ENCODE measurements around the gene CRTAC1.

CRTAC1 gene

DNA sequence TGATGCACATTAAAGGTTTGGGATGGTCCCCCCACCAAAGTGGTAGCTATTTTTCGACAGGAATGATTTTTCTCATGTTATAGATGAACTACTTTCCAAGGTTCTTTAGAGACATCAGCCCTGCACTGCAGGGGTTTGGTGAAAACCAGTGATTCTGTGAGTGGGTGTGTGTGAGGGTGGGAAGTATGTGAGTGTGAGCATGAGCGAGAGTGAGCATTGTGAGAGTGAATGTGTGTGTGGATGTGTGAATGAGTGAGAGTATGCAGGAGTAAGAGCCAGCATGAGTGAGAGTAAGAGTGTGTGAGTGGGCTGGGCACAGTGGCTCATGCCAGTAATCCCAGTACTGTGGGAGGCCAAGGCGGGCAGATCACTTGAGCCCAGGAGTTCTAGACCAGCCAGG is 105.7 kb downstream of the CRTAC1 start:
- DNase-seq (ENCODE audit: low read depth) = no peak
- in situ Hi-C loops (cut with HindIII; ENCODE audit: low sequenced_read_pairs) = no loop called here
- H3K4me3 ChIP-seq (ENCODE audit: low read depth, low read length) = no peak overlapping the region
- TF ChIP-seq, protein P1, sequence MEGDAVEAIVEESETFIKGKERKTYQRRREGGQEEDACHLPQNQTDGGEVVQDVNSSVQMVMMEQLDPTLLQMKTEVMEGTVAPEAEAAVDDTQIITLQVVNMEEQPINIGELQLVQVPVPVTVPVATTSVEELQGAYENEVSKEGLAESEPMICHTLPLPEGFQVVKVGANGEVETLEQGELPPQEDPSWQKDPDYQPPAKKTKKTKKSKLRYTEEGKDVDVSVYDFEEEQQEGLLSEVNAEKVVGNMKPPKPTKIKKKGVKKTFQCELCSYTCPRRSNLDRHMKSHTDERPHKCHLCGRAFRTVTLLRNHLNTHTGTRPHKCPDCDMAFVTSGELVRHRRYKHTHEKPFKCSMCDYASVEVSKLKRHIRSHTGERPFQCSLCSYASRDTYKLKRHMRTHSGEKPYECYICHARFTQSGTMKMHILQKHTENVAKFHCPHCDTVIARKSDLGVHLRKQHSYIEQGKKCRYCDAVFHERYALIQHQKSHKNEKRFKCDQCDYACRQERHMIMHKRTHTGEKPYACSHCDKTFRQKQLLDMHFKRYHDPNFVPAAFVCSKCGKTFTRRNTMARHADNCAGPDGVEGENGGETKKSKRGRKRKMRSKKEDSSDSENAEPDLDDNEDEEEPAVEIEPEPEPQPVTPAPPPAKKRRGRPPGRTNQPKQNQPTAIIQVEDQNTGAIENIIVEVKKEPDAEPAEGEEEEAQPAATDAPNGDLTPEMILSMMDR (IDR thresholded peaks at IDR 0.05; ENCODE audit: low read depth, low read length, missing control alignments) = no peak

DNA sequence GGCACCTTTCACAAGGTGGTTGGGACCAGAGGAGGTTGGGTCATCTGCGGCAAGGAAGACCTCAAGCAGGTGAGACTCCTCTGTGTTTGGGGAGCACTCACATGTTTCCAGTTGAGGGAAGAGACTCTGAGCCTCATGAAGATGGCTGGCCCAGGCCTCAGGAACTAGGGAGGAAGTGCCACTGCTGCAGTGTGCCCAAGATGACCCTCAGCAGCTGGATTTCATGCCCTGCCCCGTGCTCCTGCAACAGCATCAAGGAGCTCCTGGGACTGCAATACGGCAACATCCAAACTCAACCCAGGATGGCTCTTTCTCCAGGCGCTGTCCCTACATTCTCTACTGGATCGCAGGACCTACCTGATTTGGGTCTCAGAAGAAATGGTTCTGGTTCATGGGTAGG is 106.9 kb downstream of the CRTAC1 start:
- H3K4me3 ChIP-seq (ENCODE audit: low read depth, low read length) = no peak overlapping the region
- in situ Hi-C loops (cut with HindIII; ENCODE audit: low sequenced_read_pairs) = no loop called here
- DNase-seq (ENCODE audit: low read depth) = no peak
- TF ChIP-seq, protein P1 (IDR thresholded peaks at IDR 0.05; ENCODE audit: low read depth, low read length, missing control alignments) = no peak

DNA sequence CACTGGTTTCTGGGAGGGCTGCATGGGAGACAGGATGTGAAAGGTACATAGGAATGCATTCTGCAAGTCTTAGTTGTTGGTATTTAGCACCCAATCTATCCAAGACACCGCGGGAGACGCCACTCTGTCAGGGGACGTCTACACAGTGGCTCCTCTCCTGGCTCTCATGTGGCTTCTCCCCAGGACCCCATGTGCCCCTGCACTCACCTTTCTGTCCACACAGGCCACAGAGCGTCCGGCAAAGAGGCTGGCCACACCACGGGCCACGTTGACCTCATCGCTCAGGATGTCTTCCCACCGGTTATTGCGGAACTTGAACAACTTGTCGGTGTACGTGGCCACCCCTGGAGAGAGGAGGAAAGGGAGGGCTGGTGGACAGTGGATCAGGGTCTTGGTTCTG is 107.4 kb downstream of the CRTAC1 start:
- in situ Hi-C loops (cut with HindIII; ENCODE audit: low sequenced_read_pairs) = no loop called here

DNA sequence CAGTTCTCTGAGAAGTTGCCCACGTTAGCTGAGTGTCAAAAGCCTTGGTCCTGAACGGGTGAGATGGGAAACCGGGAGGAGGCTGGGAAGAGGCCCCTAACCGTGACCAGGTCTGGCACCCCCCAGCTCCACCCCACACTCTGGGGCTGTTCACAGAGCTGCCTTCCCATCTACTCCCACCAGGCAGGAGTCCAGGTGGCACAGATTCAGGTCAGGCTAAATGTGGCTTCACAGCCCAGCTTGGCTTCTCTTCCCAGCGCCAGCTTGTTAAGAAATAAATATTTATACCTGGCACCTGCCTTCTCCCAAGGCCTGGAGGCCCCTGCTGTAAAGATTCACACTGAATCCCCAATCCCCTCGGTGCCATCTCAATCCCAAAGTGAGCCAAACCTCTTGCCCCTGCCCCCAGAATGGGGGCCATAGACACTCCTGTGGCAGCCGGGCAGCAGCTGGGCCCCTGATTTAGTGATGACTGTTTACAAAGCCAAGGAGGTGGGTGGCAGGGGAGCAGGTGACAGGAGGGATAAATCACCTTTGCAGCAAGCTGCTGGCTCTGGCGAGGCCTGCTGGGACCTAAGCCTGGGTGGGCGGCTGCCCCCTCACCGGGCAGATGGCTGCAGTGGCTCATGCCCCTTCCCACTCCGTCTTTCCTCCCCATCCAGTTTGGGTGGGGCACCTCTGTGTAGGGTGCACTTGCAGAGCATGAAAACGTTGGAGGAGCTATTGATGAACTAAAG is 108.2 kb downstream of the CRTAC1 start:
- DNase-seq (ENCODE audit: low read depth) = no peak
- TF ChIP-seq, protein P1 (IDR thresholded peaks at IDR 0.05; ENCODE audit: low read depth, low read length, missing control alignments) = no peak
- no peak overlapping the region for H3K4me3 ChIP-seq (ENCODE audit: low read depth, low read length)
- in situ Hi-C loops (cut with HindIII; ENCODE audit: low sequenced_read_pairs) = no loop called here

More for the DNA sequence above, 107.4 kb downstream of the CRTAC1 start:
- TF ChIP-seq, protein P1 (IDR thresholded peaks at IDR 0.05; ENCODE audit: low read depth, low read length, missing control alignments) = no peak
- no peak for DNase-seq (ENCODE audit: low read depth)
- H3K4me3 ChIP-seq (ENCODE audit: low read depth, low read length) = no peak overlapping the region

DNA sequence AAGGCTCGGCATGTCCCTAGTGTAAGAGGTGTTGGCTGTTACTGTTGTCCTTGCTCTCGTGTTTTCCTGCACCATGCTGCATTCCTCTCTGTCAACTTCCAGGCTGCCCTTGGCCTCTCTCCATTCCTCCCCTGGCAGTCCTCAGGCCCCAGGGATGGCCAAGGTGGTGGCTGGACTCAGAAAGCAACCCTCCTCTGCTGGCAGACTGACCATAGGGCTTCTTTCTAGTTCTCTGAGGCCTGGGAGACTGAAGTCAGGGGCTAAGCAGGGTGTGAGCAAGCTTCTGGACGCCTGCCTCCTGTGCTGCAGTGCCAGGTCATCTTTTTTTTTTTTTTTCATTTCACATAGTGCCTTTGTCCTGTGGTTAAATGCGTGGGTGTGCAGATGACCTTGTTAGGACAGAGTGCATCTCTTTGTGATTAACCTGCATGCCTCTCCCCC is 108.8 kb downstream of the CRTAC1 start:
- DNase-seq (ENCODE audit: low read depth) = no peak
- H3K4me3 ChIP-seq (ENCODE audit: low read depth, low read length) = no peak overlapping the region
- TF ChIP-seq, protein P1 (IDR thresholded peaks at IDR 0.05; ENCODE audit: low read depth, low read length, missing control alignments) = no peak
- in situ Hi-C loops (cut with HindIII; ENCODE audit: low sequenced_read_pairs) = no loop called here

DNA sequence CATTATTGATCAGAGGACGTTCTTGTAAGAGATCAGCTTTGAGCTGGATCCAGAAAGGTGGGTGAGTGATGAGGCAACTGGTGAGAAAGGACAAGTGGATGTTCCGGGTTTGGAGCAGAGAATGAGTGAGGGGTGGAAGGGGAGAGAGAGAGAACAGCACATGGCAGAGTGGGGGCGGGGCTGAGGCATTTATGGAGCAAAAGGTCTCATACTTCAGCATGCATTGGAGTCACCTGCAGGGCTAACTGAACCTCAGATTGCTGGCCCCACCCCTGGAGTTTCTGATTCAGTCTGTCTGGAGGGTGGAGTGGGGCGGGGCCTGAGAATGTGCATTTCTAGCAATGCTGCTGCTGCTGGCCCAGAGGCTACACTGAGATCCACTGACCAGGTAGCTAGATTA is 109.6 kb downstream of the CRTAC1 start:
- H3K4me3 ChIP-seq (ENCODE audit: low read depth, low read length) = no peak overlapping the region
- in situ Hi-C loops (cut with HindIII; ENCODE audit: low sequenced_read_pairs) = no loop called here
- TF ChIP-seq, protein P1 (IDR thresholded peaks at IDR 0.05; ENCODE audit: low read depth, low read length, missing control alignments) = no peak
- no peak for DNase-seq (ENCODE audit: low read depth)
